IMR-90 (cell line): ENCODE measurements around the gene ERBB4. TPM values are rescaled to one million over a fixed set of nuclear protein-coding genes. Genes with fewer than 3 reads are reported as not detected.

Experiments
- ATAC-seq: fragments of 200-7000 bp; cut with Tn5 transposase; 2 replicates; pipeline ENCODE4 v1.9.1; 2020; ENCODE audit warnings: low read depth, mild to moderate bottlenecking, moderate library complexity
- BruUV-seq: library from RNA; stranded (reverse); fragments of 400-500 nt; replicated peaks from 2 replicates; lab custom pipeline; 2021; lab: Mats Ljungman, UMichigan
- CTCF ChIA-PET: fragments of 300-600 bp; formaldehyde crosslinking; extraction: SDS; loops from one replicate; lab custom pipeline; 2021; ENCODE audit warnings: antibody characterized with exemption; lab: Yijun Ruan, JAX
- POLR2A ChIA-PET: fragments of 300-600 bp; sonication (Branson Sonifier 250); formaldehyde crosslinking; loops from one replicate; lab custom pipeline; 2022; ENCODE audit warnings: antibody characterized with exemption; ENCODE audit not compliant: unreplicated experiment; lab: Charles Lee
- DNase-seq: peaks from one replicate; pipeline ENCODE4 v3.0.0; 2013
- H2AFZ ChIP-seq: replicated peaks from 2 replicates; pipeline ENCODE3; 2013; ENCODE audit warnings: low read length, mild to moderate bottlenecking; ENCODE audit not compliant: poor library complexity
- H2AK5ac ChIP-seq: 2 replicates; pipeline ENCODE4 v1.6.1; 2013; ENCODE audit warnings: low read depth, low read length, inconsistent platforms
- H2AK9ac ChIP-seq: replicated peaks from 2 replicates; pipeline ENCODE3; 2013; ENCODE audit warnings: mild to moderate bottlenecking, low read depth, low read length, moderate library complexity; ENCODE audit not compliant: poor library complexity
- H2BK120ac ChIP-seq: 2 replicates; pipeline ENCODE4 v1.6.1; 2013; ENCODE audit warnings: low read depth, low read length, inconsistent platforms
- H2BK15ac ChIP-seq: 3 replicates; pipeline ENCODE4 v1.6.1; 2013; ENCODE audit warnings: low read depth, low read length, inconsistent platforms
- H2BK20ac ChIP-seq: 2 replicates; pipeline ENCODE4 v1.6.1; 2013; ENCODE audit warnings: low read depth, mild to moderate bottlenecking, inconsistent platforms, low read length, moderate library complexity
- H2BK5ac ChIP-seq: 2 replicates; pipeline ENCODE4 v1.6.1; 2013; ENCODE audit warnings: mild to moderate bottlenecking, low read depth, low read length, inconsistent platforms; ENCODE audit not compliant: poor library complexity, severe bottlenecking
- H3K14ac ChIP-seq: replicated peaks from 2 replicates; pipeline ENCODE4 v1.6.1; 2013; ENCODE audit warnings: low read depth, low read length, inconsistent platforms
- H3K18ac ChIP-seq: 2 replicates; pipeline ENCODE4 v1.6.1; 2013; ENCODE audit warnings: low read depth, low read length, control low read depth
- H3K23ac ChIP-seq: 2 replicates; pipeline ENCODE4 v1.6.1; 2013; ENCODE audit warnings: low read depth, low read length, inconsistent platforms
- H3K27ac ChIP-seq: 2 replicates; pipeline ENCODE4 v1.5.1; 2013; ENCODE audit warnings: mild to moderate bottlenecking, control low read depth, low read length; ENCODE audit not compliant: insufficient read depth
- H3K27me3 ChIP-seq: 2 replicates; pipeline ENCODE4 v1.6.1; 2013; ENCODE audit warnings: low read length; ENCODE audit not compliant: control insufficient read depth, insufficient read depth
- H3K36me3 ChIP-seq: 2 replicates; pipeline ENCODE4 v1.6.1; 2013; ENCODE audit warnings: low read length, mixed read lengths; ENCODE audit not compliant: control insufficient read depth, insufficient read depth
- H3K4ac ChIP-seq: 2 replicates; pipeline ENCODE4 v1.6.1; 2013; ENCODE audit warnings: low read depth, low read length, inconsistent platforms
- H3K4me1 ChIP-seq: 2 replicates; pipeline ENCODE4 v1.6.1; 2013; ENCODE audit warnings: low read length, mixed read lengths; ENCODE audit not compliant: control insufficient read depth, insufficient read depth
- H3K4me2 ChIP-seq: 2 replicates; pipeline ENCODE4 v1.6.1; 2013; ENCODE audit warnings: low read depth, mild to moderate bottlenecking, control low read depth, low read length, moderate library complexity
- H3K4me3 ChIP-seq: 2 replicates; pipeline ENCODE4 v1.5.1; 2013; ENCODE audit warnings: low read depth, mild to moderate bottlenecking, control low read depth, low read length, moderate library complexity; ENCODE audit not compliant: insufficient read depth
- H3K56ac ChIP-seq: 2 replicates; pipeline ENCODE4 v1.6.1; 2013; ENCODE audit warnings: low read length, inconsistent platforms; ENCODE audit not compliant: insufficient read depth; ENCODE audit errors: extremely low read depth
- H3K79me1 ChIP-seq, 2 experiments: 2 replicates each; pipeline ENCODE4 v1.6.1; 2013; ENCODE audit warnings: low read length in 2 of 2, inconsistent platforms in 1 of 2, low read depth in 1 of 2
- H3K9ac ChIP-seq: 2 replicates; pipeline ENCODE4 v1.6.1; 2013; ENCODE audit warnings: low read depth, low read length, control low read depth
- H3K9me1 ChIP-seq: 2 replicates; pipeline ENCODE4 v1.6.1; 2013; ENCODE audit warnings: low read length, inconsistent platforms; ENCODE audit not compliant: insufficient read depth
- H3K9me3 ChIP-seq: 2 replicates; pipeline ENCODE4 v1.6.1; 2013; ENCODE audit warnings: low read length; ENCODE audit not compliant: control insufficient read depth, insufficient read depth
- H4K20me1 ChIP-seq: 2 replicates; pipeline ENCODE4 v1.6.1; 2013; ENCODE audit warnings: low read length, inconsistent platforms; ENCODE audit not compliant: insufficient read depth
- H4K5ac ChIP-seq: 2 replicates; pipeline ENCODE4 v1.6.1; 2013; ENCODE audit warnings: mild to moderate bottlenecking, low read depth, low read length, control low read depth
- H4K8ac ChIP-seq, 2 experiments: 2 replicates each; pipeline ENCODE4 v1.6.1; 2013; ENCODE audit warnings: low read depth in 2 of 2, low read length in 2 of 2, control low read depth in 1 of 2, inconsistent platforms in 1 of 2
- H4K91ac ChIP-seq: 2 replicates; pipeline ENCODE4 v1.6.1; 2013; ENCODE audit warnings: low read depth, low read length, inconsistent platforms; ENCODE audit not compliant: insufficient read depth
- MXI1 ChIP-seq: IDR thresholded peaks from 2 replicates; pipeline ENCODE4 v1.6.1; 2012; ENCODE audit warnings: low read depth, mild to moderate bottlenecking, low read length, moderate library complexity, borderline replicate concordance
- RCOR1 ChIP-seq: IDR thresholded peaks from 2 replicates; pipeline ENCODE4 v1.6.1; 2012; ENCODE audit warnings: mild to moderate bottlenecking, low read length, improper control_type of control experiment; ENCODE audit not compliant: insufficient replicate concordance
- WGBS, 2 experiments: methylation state at CpG; one replicate each; pipeline versions ENCODE4 v1.1.5 to v1.1.7; 2013; ENCODE audit warnings: missing lambda C conversion rate in 2 of 2; ENCODE audit not compliant: insufficient read length in 1 of 2; ENCODE audit errors: extremely low coverage in 2 of 2; 5-methylcytosine and 5-hydroxymethylcytosine counted together
- dilution Hi-C: fragments of 300-500 bp; cut with HindIII; formaldehyde crosslinking; loops from one replicate; pipeline ENCODE4 v1.14.3; 2018; ENCODE audit warnings: low sequenced_read_pairs; ENCODE audit not compliant: unreplicated experiment
- in situ Hi-C: fragments of 300-500 bp; cut with MboI; formaldehyde crosslinking; loops from 3 replicates; pipeline ENCODE4 v1.14.3; 2019; ENCODE audit warnings: low sequenced_read_pairs, inconsistent platforms, mixed read lengths
- intact Hi-C: fragments of 100-400 bp; cut with micrococcal nuclease; formaldehyde crosslinking; loops from 2 replicates; pipeline ENCODE4 v1.10.0; 2022
- polyA plus RNA-seq, 3 experiments: library from polyadenylated mRNA; depleted of rRNA; stranded (reverse); fragments of >200 nt; gene quantifications; 2 replicates each; pipeline ENCODE4 v1.2.3, GENCODE V29; 2012; ENCODE audit warnings: low replicate concordance in 1 of 3
- total RNA-seq: library from RNA; depleted of rRNA; stranded (reverse); fragments of >200 nt; gene quantifications from 2 replicates; pipeline ENCODE4 v1.2.3, GENCODE V29; 2012

ERBB4 gene
- total and polyA plus RNA-seq, 2 of the 4 experiments (the other 2 are of a cell fraction), result not detected

DNA sequence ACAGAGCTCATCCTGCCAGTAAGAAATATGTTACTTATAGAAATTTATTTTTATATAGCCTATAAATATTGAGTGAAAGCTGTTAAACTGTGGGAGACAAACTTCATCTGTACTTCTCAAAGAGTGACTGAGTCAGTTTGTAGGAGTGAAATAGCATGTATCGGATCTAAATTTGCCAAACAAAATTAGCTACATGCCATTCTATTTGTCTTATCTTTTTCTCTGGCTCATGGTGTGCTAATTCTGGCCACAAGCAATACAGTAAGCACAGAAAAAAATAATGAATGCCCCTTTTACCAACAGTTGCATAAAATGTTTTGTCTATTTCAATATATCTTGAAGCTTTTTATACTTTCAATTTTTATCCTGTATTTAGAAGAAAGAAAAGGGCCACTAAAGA is 12.5 kb downstream of the ERBB4 start:
- Histone ChIP-seq H3K4me2 (no peak overlapping the region), H3K27me3 (no peaks in the 10 kb centered on the region)

More for the DNA sequence above, 12.5 kb downstream of the ERBB4 start:
- Histone ChIP-seq H3K9ac (no peak overlapping the region), H2AK9ac (no peak overlapping the region), H2BK120ac (no peak overlapping the region), H2BK20ac (no peak overlapping the region), H3K27ac (no peak overlapping the region), H2AK5ac (no peak overlapping the region), H4K91ac (no peak overlapping the region), H3K56ac (no peak overlapping the region), H3K4me1 (no peaks in the 10 kb centered on the region), H3K79me1 (no peaks in the 10 kb centered on the region), H3K4ac (no peak overlapping the region), H2AFZ (no peak overlapping the region), H3K4me3 (no peak overlapping the region), H2BK5ac (no peak overlapping the region), H4K5ac (no peak overlapping the region), H2BK15ac (no peak overlapping the region), H3K9me1 (no peaks in the 10 kb centered on the region), H3K18ac (no peak overlapping the region), H3K36me3 (no peaks in the 10 kb centered on the region), H3K14ac (no peak overlapping the region), H3K9me3 (no peaks in the 10 kb centered on the region), H3K23ac (no peak overlapping the region), H4K8ac (no peak overlapping the region), H4K20me1 (no peaks in the 10 kb centered on the region)
- BruUV-seq, result no TSS peak
- in situ Hi-C loops, result no loop called here
- ATAC-seq (no peak), DNase-seq (no peak)
- dilution Hi-C loops, result no loop called here
- ChIA-PET POLR2A (no interaction called here), CTCF (no interaction called here)
- WGBS, 2 experiments, result no CpG with 5 or more reads among the region's 1 CpG
- TF ChIP-seq RCOR1, result no peak
- TF ChIP-seq MXI1, result no peak
- intact Hi-C loops, result no loop called here
